ENCODE data around the gene CLASRP. TPM values are rescaled to one million over a fixed set of nuclear protein-coding genes. Genes with fewer than 3 reads are reported as not detected.

The CLASRP gene
- total RNA-seq, 2 donors from 2014 or later: 110 to 138 TPM

DNA sequence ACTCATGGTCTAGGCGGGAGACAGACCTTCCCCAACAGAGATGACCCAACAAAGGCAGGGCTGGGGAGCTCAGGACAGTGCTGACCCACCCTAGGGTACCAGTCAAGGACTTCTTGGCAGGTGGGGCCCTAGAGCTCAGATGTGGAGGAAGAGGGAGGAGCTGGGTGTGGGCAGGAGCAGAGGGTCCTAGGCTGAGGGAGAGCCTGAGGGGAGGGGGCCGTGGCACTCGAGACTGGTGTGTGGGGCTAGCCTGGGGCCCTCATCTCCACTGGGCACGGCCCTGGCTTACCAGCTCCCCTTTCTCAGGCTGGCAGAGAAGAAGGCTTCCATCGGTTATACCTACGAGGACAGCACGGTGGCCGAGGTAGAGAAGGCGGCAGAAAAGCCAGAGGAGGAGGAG is 18.6 kb downstream of the CLASRP start:
- Mint-ChIP-seq H3K27ac (no peak overlapping the region), H3K4me3 (no peak overlapping the region), H3K36me3 (ENCODE audit: insufficient read depth in 2 of 2) (peaks cover 8 to 33% of the 10 kb centered on the region in 2 donors), H3K9me3 (no peaks in the 10 kb centered on the region), H3K27me3 (ENCODE audit: low read depth) (no peaks in the 10 kb centered on the region), H3K4me1 (ENCODE audit: low read depth) (peaks cover 4% of the 10 kb centered on the region)
- ATAC-seq (replicated peaks in 1 of 2): peak in 1 of 2 donors; percentile 12
- DNase-seq: no peak

DNA sequence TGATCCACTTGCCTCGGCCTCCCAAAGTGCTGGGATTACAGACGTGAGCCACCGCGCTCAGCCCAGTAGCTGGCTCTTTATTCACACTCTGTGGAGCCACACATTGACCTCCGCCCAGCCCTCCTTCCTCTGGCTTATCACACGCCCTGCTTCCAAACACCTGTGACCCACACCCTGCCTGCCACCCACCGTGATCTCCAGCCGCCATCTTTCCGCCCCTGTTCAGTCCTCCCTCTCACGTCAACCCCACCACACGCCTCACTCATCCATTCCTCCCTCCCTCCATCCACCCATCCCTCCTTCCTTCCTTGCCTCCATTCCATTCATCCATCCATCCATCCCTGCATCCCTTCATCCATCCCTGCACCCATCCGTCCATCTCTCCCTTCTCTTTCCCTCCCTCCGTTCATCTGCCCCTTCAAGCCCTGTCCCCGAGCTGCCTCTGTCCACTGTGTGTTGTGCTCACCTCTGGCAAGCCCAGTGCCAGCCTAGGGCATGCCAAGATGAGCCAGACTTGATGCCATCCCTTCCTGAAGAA is 19.8 kb downstream of the CLASRP start:
- peak in 1 of 2 donors; percentile 7 for ATAC-seq (replicated peaks in 1 of 2)
- Mint-ChIP-seq H3K4me1 (ENCODE audit: low read depth) (peaks cover 4% of the 10 kb centered on the region), H3K4me3 (no peak overlapping the region), H3K9me3 (no peaks in the 10 kb centered on the region), H3K27ac (no peak overlapping the region), H3K27me3 (ENCODE audit: low read depth) (no peaks in the 10 kb centered on the region), H3K36me3 (ENCODE audit: insufficient read depth in 2 of 2) (peaks cover 8 to 39% of the 10 kb centered on the region in 2 donors)
- DNase-seq: no peak

DNA sequence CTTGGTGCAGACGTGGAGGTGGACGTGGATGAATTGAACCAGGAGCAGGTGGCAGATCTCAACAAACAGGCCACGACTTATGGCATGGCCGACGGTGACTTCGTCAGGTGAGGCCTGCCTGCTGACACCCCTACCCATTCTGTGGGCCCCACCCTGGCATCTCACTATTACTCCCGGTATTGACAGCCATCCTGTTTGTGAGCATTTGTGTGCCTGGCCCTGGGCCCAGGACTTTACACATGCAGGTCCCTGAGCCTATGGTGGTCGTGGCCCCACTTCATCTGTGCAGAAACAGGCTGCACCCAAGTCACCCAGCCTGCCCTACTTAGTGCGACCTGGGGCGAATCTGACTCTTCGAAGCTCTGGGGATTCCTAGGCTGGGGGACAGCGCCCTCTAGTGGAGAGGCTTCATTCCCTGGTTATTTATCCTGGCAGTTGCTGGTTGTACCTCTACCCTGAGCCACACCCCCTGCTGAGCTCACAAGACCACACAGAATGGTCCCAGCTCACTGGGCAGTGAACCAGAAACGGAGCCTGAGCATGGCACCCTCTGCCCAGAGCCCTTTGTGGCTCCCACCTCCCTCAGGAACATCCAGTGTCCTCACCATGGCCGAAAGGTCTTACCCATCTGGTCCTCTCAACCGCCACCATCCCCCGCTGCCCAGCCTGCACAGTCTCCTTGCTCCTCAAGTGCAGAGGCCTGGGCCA is 20.6 kb downstream of the CLASRP start:
- H3K4me3 Mint-ChIP-seq: no peak overlapping the region
- peaks cover 8 to 38% of the 10 kb centered on the region in 2 donors for H3K36me3 Mint-ChIP-seq (ENCODE audit: insufficient read depth in 2 of 2)
- H3K9me3 Mint-ChIP-seq: no peaks in the 10 kb centered on the region
- H3K4me1 Mint-ChIP-seq (ENCODE audit: low read depth): peaks cover 4% of the 10 kb centered on the region
- DNase-seq: peak; percentile 76 to 85
- no peak overlapping the region for H3K27ac Mint-ChIP-seq
- peak; percentile 76 to 83 for ATAC-seq (replicated peaks in 1 of 2)
- H3K27me3 Mint-ChIP-seq (ENCODE audit: low read depth): no peaks in the 10 kb centered on the region

DNA sequence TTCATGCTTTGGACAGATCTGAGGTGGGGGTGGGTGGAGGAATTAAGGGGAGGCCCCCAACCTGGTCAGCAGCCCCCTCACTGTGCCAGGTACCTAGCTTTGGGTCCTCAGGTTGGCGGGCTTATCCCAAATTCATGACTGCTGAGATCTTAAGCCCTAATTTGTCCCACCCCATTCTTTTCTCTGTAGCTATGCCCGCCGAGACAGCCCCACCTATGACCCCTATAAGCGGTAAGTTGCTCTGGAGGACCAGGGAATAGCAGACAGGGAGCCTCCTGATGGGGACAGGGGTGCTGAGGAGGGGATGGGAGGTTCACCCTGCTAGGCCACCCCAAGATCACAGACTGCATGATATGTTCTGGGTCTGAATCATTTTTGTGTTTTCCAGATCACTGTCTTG is 23.1 kb downstream of the CLASRP start:
- no peak for DNase-seq
- Mint-ChIP-seq H3K4me1 (ENCODE audit: low read depth) (peaks cover 4% of the 10 kb centered on the region), H3K27me3 (ENCODE audit: low read depth) (no peaks in the 10 kb centered on the region), H3K27ac (no peak overlapping the region), H3K36me3 (ENCODE audit: insufficient read depth in 2 of 2) (peaks cover 5 to 36% of the 10 kb centered on the region in 2 donors), H3K4me3 (no peak overlapping the region), H3K9me3 (no peaks in the 10 kb centered on the region)
- ATAC-seq (replicated peaks in 1 of 2): no peak

DNA sequence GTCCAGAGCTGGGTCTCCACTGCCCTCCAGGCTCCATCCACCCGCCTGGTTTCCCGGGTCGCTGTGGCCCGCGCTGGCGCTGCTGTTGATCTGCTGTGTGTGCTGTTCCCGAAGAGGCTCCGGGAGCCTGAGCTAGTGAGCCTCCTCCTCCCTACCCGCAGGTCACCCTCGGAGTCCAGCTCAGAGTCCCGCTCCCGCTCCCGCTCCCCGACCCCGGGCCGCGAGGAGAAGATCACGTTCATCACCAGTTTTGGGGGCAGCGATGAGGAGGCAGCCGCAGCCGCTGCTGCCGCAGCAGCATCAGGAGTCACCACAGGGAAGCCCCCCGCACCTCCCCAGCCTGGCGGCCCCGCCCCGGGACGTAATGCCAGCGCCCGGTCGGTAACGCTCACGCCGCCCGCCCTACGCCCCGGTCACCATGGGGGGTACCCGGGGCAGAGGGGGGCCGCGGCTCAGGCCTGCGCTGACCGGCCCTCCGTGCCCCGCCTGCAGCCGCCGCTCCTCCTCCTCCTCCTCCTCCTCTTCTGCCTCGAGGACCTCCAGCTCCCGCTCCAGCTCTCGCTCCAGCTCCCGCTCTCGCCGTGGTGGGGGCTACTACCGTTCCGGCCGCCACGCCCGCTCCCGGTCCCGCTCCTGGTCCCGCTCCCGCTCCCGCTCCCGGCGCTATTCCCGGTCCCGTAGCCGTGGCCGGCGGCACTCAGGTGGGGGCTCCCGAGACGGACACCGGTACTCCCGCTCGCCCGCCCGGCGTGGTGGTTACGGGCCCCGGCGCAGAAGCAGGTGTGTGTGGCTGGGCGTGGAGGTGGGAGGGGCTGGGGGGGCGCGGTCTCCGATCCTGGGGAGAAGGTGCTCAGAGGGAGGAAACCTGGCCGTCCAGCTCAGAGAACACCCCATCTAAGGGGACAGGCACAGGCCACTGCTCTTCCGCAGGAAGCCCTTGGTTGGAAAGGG is 25.3 kb downstream of the CLASRP start:
- H3K27ac Mint-ChIP-seq: no peak overlapping the region
- DNase-seq (no peak), ATAC-seq (replicated peaks in 1 of 2) (no peak)
- peaks cover 4% of the 10 kb centered on the region for H3K4me1 Mint-ChIP-seq (ENCODE audit: low read depth)
- peaks cover 5 to 24% of the 10 kb centered on the region in 2 donors for H3K36me3 Mint-ChIP-seq (ENCODE audit: insufficient read depth in 2 of 2)
- H3K27me3 Mint-ChIP-seq (ENCODE audit: low read depth): no peaks in the 10 kb centered on the region
- H3K9me3 Mint-ChIP-seq: no peaks in the 10 kb centered on the region
- H3K4me3 Mint-ChIP-seq: no peak overlapping the region

DNA sequence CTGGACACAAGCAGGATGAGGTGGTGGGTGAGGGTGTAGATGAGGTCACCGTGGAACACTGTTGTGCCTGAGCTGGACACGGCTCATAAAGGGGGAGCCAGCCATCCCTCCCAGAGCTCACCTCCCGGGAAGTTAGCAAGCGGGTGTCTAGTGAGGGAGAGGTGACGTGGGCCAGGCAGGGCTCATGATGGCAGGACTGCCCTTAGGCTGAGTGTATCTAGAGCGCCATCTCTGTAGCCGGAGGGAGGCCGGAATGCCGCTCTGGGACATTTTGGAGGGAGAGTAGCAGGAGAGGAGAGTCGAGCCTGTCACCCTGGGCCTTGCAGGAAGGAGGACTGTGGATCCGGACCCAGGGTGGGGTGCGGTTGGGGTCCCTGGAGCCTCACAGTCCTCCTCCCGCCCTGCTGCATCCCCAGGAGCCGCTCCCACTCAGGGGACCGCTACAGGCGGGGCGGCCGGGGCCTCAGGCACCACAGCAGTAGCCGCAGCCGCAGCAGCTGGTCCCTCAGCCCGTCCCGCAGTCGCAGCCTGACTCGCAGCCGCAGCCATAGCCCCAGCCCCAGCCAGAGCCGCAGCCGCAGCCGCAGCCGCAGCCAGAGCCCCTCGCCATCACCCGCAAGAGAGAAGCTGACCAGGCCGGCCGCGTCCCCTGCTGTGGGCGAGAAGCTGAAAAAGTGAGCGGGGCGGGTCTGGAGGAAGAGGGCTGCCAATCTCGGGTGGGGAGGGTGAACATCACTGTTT is 28.2 kb downstream of the CLASRP start:
- H3K27ac Mint-ChIP-seq: no peak overlapping the region
- no peak overlapping the region for H3K4me3 Mint-ChIP-seq
- no peaks in the 10 kb centered on the region for H3K4me1 Mint-ChIP-seq (ENCODE audit: low read depth)
- no peak for DNase-seq
- no peak for ATAC-seq (replicated peaks in 1 of 2)
- no peaks in the 10 kb centered on the region for H3K9me3 Mint-ChIP-seq
- H3K36me3 Mint-ChIP-seq (ENCODE audit: insufficient read depth in 2 of 2): peaks cover 0 to 9% of the 10 kb centered on the region in 2 donors
- no peaks in the 10 kb centered on the region for H3K27me3 Mint-ChIP-seq (ENCODE audit: low read depth)

DNA sequence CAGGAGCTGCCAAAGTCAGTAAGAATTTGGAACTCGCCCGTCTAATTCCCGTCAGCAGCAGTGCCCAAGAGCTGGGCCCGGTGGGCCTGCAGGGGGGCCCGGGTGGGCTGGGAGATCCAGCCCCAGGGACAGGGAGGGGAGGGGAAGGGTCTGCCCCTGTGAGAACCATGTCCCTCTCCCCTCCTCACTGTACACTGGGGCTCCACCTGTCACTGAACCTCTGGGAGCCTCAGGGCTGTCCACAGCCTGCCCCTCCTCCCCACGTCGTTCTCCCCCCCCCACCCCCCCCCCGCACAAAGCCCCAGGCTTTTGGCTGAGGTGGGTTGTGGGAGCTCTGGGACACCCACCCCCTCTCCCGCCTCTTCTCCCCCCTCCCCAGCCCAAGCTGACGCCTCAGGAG is 29.2 kb downstream of the CLASRP start:
- Mint-ChIP-seq H3K9me3 (no peaks in the 10 kb centered on the region), H3K27ac (no peak overlapping the region), H3K4me3 (no peak overlapping the region), H3K4me1 (ENCODE audit: low read depth) (no peaks in the 10 kb centered on the region), H3K27me3 (ENCODE audit: low read depth) (no peaks in the 10 kb centered on the region), H3K36me3 (ENCODE audit: insufficient read depth in 2 of 2) (peaks cover 0 to 5% of the 10 kb centered on the region in 2 donors)
- DNase-seq (no peak), ATAC-seq (replicated peaks in 1 of 2) (no peak)

DNA sequence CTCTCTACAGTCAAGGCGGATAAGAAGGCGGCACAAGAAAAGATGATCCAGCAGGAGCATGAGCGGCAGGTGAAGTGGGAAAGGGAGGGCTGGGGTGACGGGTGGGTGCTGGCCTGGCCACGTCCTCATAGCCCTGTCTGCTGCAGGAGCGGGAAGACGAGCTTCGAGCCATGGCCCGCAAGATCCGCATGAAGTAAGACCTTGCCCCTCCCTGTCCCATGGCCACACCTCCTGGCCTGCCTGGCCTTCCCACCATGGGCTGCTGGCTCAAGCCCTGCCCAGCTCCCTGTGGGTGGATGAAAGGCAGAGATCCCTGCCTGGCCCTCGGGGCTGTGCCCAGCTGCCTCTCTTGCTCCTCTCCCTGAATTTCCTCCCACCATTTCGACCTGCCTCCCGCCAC is 30.2 kb downstream of the CLASRP start:
- H3K27me3 Mint-ChIP-seq (ENCODE audit: low read depth): no peaks in the 10 kb centered on the region
- DNase-seq: no peak
- H3K4me1 Mint-ChIP-seq (ENCODE audit: low read depth): no peaks in the 10 kb centered on the region
- H3K4me3 Mint-ChIP-seq: no peak overlapping the region
- H3K9me3 Mint-ChIP-seq: no peaks in the 10 kb centered on the region
- H3K27ac Mint-ChIP-seq: no peak overlapping the region
- ATAC-seq (replicated peaks in 1 of 2): no peak
- peaks cover 0 to 2% of the 10 kb centered on the region in 2 donors for H3K36me3 Mint-ChIP-seq (ENCODE audit: insufficient read depth in 2 of 2)

DNA sequence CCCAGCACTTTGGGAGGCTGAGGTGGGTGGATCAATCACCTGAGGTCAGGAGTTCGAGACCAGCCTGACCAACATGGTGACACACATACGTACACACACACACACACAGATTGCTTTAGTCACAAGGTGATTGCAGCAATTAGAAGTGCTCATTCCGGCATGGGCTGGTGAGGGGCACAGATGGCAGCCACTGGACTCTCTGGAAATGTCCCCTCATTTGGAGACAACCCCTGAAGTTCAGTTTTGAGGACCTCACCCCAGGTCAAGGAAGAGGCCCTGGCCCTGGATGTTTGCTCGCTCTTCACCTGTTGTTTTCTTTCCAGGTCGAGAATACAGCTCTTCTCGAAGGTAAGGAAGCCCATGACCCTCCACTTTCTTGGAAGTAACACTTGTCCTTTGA is 31.4 kb downstream of the CLASRP start:
- H3K27me3 Mint-ChIP-seq (ENCODE audit: low read depth): no peaks in the 10 kb centered on the region
- H3K4me3 Mint-ChIP-seq: no peak overlapping the region
- DNase-seq (no peak), ATAC-seq (replicated peaks in 1 of 2) (no peak)
- no peaks in the 10 kb centered on the region for H3K36me3 Mint-ChIP-seq (ENCODE audit: insufficient read depth in 2 of 2)
- H3K4me1 Mint-ChIP-seq (ENCODE audit: low read depth): peaks cover 6% of the 10 kb centered on the region
- H3K9me3 Mint-ChIP-seq: no peaks in the 10 kb centered on the region
- no peak overlapping the region for H3K27ac Mint-ChIP-seq

DNA sequence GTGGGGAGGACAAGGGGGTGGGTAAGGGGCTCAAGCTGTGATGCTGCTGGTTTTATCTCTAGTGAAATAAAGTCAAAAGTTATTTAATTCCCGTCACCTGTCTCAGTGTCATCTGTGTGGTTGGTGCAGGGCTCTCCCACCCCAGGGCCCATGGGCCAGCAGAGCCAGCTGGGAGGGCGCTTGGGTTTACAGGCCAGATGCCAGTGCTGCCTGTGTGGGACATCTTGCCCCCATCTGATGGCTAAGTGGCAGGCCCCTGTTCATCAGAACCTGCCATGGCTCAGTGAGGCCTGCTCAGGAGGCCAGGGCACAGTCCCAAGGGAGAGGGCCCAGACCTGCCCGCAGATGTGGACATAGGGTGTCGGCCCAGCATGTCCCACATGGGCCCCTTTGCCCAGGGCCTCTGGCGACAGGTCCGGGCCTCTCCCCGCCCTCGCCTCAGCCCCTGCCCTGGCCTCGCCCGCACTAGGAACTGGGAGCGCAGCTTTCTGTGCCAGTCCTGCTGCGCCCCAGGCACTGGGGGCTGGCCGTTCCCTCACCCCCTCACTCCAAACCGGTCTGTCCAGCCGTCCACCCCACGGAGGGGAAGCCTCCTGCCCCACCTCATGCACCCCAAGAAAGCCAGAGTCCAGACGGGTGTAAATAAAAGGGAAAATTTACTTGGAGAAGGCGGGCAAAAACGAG is 32.2 kb downstream of the CLASRP start:
- Mint-ChIP-seq H3K9me3 (no peaks in the 10 kb centered on the region), H3K4me1 (ENCODE audit: low read depth) (peaks cover 6% of the 10 kb centered on the region), H3K27me3 (ENCODE audit: low read depth) (no peaks in the 10 kb centered on the region), H3K36me3 (ENCODE audit: insufficient read depth in 2 of 2) (no peaks in the 10 kb centered on the region), H3K4me3 (no peak overlapping the region), H3K27ac (no peak overlapping the region)
- DNase-seq: no peak
- no peak for ATAC-seq (replicated peaks in 1 of 2)

DNA sequence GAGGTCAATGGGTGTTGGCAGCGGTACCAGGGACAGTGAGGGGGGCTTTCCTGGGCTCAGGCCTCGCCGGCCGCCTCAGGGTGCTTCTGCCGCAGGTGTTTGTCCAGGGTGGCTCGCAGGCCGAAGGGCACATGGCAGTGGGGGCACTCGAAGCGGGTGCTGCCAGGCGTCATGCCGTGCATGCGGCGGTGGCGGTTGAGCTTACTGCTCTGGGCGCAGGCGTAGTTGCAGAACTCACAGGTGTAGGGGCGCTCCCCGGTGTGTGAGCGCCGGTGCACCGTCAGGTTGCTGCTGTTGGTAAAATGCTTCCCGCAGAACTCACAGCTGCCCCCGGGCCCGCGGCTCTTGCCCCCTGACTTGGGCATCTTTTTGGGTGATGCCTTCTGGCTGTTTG is 32.7 kb downstream of the CLASRP start:
- ATAC-seq (replicated peaks in 1 of 2) (no peak), DNase-seq (no peak)
- no peaks in the 10 kb centered on the region for H3K36me3 Mint-ChIP-seq (ENCODE audit: insufficient read depth in 2 of 2)
- H3K9me3 Mint-ChIP-seq: no peaks in the 10 kb centered on the region
- H3K4me1 Mint-ChIP-seq (ENCODE audit: low read depth): peaks cover 8% of the 10 kb centered on the region
- H3K27me3 Mint-ChIP-seq (ENCODE audit: low read depth): no peaks in the 10 kb centered on the region
- no peak overlapping the region for H3K4me3 Mint-ChIP-seq
- no peak overlapping the region for H3K27ac Mint-ChIP-seq

DNA sequence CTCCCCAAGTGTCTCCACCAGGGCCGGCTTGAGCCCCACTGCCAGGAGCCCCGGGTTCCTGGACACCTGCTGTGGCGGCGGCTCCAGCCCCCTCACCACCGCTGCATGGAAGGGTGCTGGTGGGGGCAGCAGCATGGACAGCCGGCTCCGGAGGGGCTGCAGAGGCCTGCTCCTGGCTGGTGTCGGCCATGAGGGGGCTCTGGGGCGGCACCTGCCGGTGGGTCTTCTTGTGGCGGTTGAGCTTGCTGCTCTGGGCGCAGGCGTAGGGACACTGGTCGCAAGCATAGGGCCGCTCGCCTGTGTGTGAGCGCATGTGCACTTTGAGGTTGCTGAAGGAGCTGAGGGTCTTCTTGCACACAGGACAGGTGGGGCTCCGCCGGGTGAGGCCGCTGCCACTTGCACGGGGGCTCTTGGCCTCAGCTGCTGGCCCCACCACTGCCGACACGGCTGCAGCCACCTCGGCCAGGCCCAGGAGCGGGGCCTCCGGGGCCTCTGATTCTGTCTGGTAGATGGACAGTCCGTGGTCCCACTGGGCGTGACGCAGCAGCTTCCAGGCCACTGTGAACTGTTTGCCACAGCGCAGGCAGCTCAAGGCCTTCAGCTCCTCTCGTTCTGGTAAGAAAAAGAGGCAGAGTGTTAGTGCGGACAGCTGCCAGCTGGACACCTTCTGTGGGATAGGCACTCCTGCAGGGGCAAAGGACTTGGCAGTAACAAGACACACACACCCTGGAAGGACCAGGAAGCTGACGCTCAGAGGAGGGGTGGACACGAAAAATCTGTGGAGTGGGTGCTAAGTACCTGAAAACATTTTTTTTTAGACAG is 33.3 kb downstream of the CLASRP start:
- Mint-ChIP-seq H3K36me3 (ENCODE audit: insufficient read depth in 2 of 2) (no peaks in the 10 kb centered on the region), H3K4me3 (no peak overlapping the region), H3K27ac (no peak overlapping the region), H3K27me3 (ENCODE audit: low read depth) (no peaks in the 10 kb centered on the region), H3K4me1 (ENCODE audit: low read depth) (peaks cover 14% of the 10 kb centered on the region), H3K9me3 (no peaks in the 10 kb centered on the region)
- DNase-seq: no peak
- ATAC-seq (replicated peaks in 1 of 2): no peak

All from activated T-cell treated with anti-CD3 and anti-CD28 coated beads, Interleukin-2, amount 50 U/mL, for 72 hours (primary cell).